ENCODE measurements around the gene VPS54. TPM values are rescaled to one million over a fixed set of nuclear protein-coding genes. Genes with fewer than 3 reads are reported as not detected.

Gene VPS54
- total RNA-seq, 1 donor from 2014 or later, result 28.2 TPM

GRCh38 chr2:63870679-63871078 lies 148.5 kb downstream of the VPS54 start:
- Mint-ChIP-seq H3K9me3 (ENCODE audit: low read depth) (peaks cover 9% of the 10 kb centered on the region), H3K4me3 (ENCODE audit: low read depth) (no peak overlapping the region), H3K27ac (no peak overlapping the region), H3K27me3 (no peaks in the 10 kb centered on the region), H3K36me3 (ENCODE audit: insufficient read depth) (peaks cover 37% of the 10 kb centered on the region), H3K4me1 (ENCODE audit: low read depth) (peaks cover under 1% of the 10 kb centered on the region)
- DNase-seq (ENCODE audit: low spot score, unreplicated experiment), result no peak
- TF ChIP-seq CTCF (IDR thresholded peaks at IDR 0.05; ENCODE audit: unreplicated experiment), result no peak

- Mint-ChIP-seq H3K9me3 (ENCODE audit: low read depth) (no peaks in the 10 kb centered on the region), H3K36me3 (ENCODE audit: insufficient read depth) (peaks cover 19% of the 10 kb centered on the region), H3K4me3 (ENCODE audit: low read depth) (no peak overlapping the region), H3K4me1 (ENCODE audit: low read depth) (peaks cover 5% of the 10 kb centered on the region), H3K27me3 (no peaks in the 10 kb centered on the region), H3K27ac (no peak overlapping the region)
- no peak for TF ChIP-seq CTCF (IDR thresholded peaks at IDR 0.05; ENCODE audit: unreplicated experiment)
- no peak for DNase-seq (ENCODE audit: low spot score, unreplicated experiment)
Measured at GRCh38 chr2:63866009-63866709, 153.1 kb downstream of the VPS54 start.

GRCh38 chr2:63865159-63865799 lies 153.9 kb downstream of the VPS54 start:
- no peak for TF ChIP-seq CTCF (IDR thresholded peaks at IDR 0.05; ENCODE audit: unreplicated experiment)
- H3K9me3 Mint-ChIP-seq (ENCODE audit: low read depth), result no peaks in the 10 kb centered on the region
- peaks cover 5% of the 10 kb centered on the region for H3K4me1 Mint-ChIP-seq (ENCODE audit: low read depth)
- no peak for DNase-seq (ENCODE audit: low spot score, unreplicated experiment)
- H3K27ac Mint-ChIP-seq, result no peak overlapping the region
- no peak overlapping the region for H3K4me3 Mint-ChIP-seq (ENCODE audit: low read depth)
- H3K27me3 Mint-ChIP-seq, result no peaks in the 10 kb centered on the region
- peaks cover 18% of the 10 kb centered on the region for H3K36me3 Mint-ChIP-seq (ENCODE audit: insufficient read depth)

- DNase-seq (ENCODE audit: low spot score, unreplicated experiment), result no peak
- H3K36me3 Mint-ChIP-seq (ENCODE audit: insufficient read depth), result peaks cover 23% of the 10 kb centered on the region
- TF ChIP-seq CTCF (IDR thresholded peaks at IDR 0.05; ENCODE audit: unreplicated experiment), result no peak
- H3K27me3 Mint-ChIP-seq, result no peaks in the 10 kb centered on the region
- H3K27ac Mint-ChIP-seq, result no peak overlapping the region
- no peak overlapping the region for H3K4me3 Mint-ChIP-seq (ENCODE audit: low read depth)
- H3K9me3 Mint-ChIP-seq (ENCODE audit: low read depth), result no peaks in the 10 kb centered on the region
- peaks cover 5% of the 10 kb centered on the region for H3K4me1 Mint-ChIP-seq (ENCODE audit: low read depth)
Measured at GRCh38 chr2:63863707-63864106, 155.5 kb downstream of the VPS54 start.

- TF ChIP-seq CTCF (IDR thresholded peaks at IDR 0.05; ENCODE audit: unreplicated experiment), result no peak
- peaks cover 22% of the 10 kb centered on the region for H3K36me3 Mint-ChIP-seq (ENCODE audit: insufficient read depth)
- H3K4me3 Mint-ChIP-seq (ENCODE audit: low read depth), result no peak overlapping the region
- peaks cover 5% of the 10 kb centered on the region for H3K4me1 Mint-ChIP-seq (ENCODE audit: low read depth)
- peak overlapping the region; percentile 62 for H3K27ac Mint-ChIP-seq
- no peaks in the 10 kb centered on the region for H3K27me3 Mint-ChIP-seq
- H3K9me3 Mint-ChIP-seq (ENCODE audit: low read depth), result no peaks in the 10 kb centered on the region
- DNase-seq (ENCODE audit: low spot score, unreplicated experiment), result no peak
Measured at GRCh38 chr2:63862806-63863205, 156.4 kb downstream of the VPS54 start.
